Stimulated activated CD8-positive, alpha-beta memory T cell treated with anti-CD3 and anti-CD28 coated beads, Interleukin-7, amount 100 ng/mL, for 24 hours (primary cell): ENCODE data around the gene COL9A3.
"Not testable (repeated sequence)": the region's sequence is repeated elsewhere in the genome, so short reads cannot be mapped to it uniquely, and the experiment has no call there.

ENCODE experiments used
- DNase-seq: peaks from one replicate; pipeline ENCODE4 v3.0.0-alpha.2; 2020; ENCODE audit warnings: low read depth

Gene COL9A3

GRCh38 chr20:62835931-62836861, 19.3 kb downstream of the COL9A3 start:
- no peak for DNase-seq

- DNase-seq = no peak
Observed at GRCh38 chr20:62836967-62837490, 20.2 kb downstream of the COL9A3 start.

- no peak for DNase-seq
Observed at GRCh38 chr20:62837790-62838127, 20.9 kb downstream of the COL9A3 start.

- DNase-seq = no peak
Observed at GRCh38 chr20:62838128-62838891, 21.5 kb downstream of the COL9A3 start.

GRCh38 chr20:62839261-62839660, 22.4 kb downstream of the COL9A3 start:
- no peak for DNase-seq

- no peak for DNase-seq
Observed at GRCh38 chr20:62839816-62840215, 23.0 kb downstream of the COL9A3 start.

GRCh38 chr20:62840244-62841197, 23.7 kb downstream of the COL9A3 start:
- DNase-seq = no peak

- no peak for DNase-seq
Observed at GRCh38 chr20:62841705-62842212, 24.9 kb downstream of the COL9A3 start.

- no peak for DNase-seq
Observed at GRCh38 chr20:62843656-62844055, 26.8 kb downstream of the COL9A3 start.

- DNase-seq = no peak
Observed at GRCh38 chr20:62844182-62844581, 27.3 kb downstream of the COL9A3 start.

GRCh38 chr20:62845416-62846160, 28.7 kb downstream of the COL9A3 start:
- no peak for DNase-seq

GRCh38 chr20:62846166-62846890, 29.5 kb downstream of the COL9A3 start:
- no peak for DNase-seq

GRCh38 chr20:62848917-62849316, 32.1 kb downstream of the COL9A3 start:
- DNase-seq = not testable (repeated sequence)

- no peak for DNase-seq
Observed at GRCh38 chr20:62849431-62849830, 32.6 kb downstream of the COL9A3 start.

- no peak for DNase-seq
Observed at GRCh38 chr20:62850333-62850974, 33.6 kb downstream of the COL9A3 start.

- no peak for DNase-seq
Observed at GRCh38 chr20:62852196-62852595, 35.3 kb downstream of the COL9A3 start.

- no peak for DNase-seq
Observed at GRCh38 chr20:62852841-62853240, 36.0 kb downstream of the COL9A3 start.

GRCh38 chr20:62853304-62853703, 36.5 kb downstream of the COL9A3 start:
- DNase-seq = not testable (repeated sequence)

GRCh38 chr20:62854121-62854520, 37.3 kb downstream of the COL9A3 start:
- no peak for DNase-seq

- DNase-seq = no peak
Observed at GRCh38 chr20:62855120-62855519, 38.3 kb downstream of the COL9A3 start.
